ENCODE measurements around the gene GPC5. TPM values are rescaled to one million over a fixed set of nuclear protein-coding genes. Genes with fewer than 3 reads are reported as not detected.

Gene GPC5
- total RNA-seq, 2 experiments from 2014 or later = not detected

DNA sequence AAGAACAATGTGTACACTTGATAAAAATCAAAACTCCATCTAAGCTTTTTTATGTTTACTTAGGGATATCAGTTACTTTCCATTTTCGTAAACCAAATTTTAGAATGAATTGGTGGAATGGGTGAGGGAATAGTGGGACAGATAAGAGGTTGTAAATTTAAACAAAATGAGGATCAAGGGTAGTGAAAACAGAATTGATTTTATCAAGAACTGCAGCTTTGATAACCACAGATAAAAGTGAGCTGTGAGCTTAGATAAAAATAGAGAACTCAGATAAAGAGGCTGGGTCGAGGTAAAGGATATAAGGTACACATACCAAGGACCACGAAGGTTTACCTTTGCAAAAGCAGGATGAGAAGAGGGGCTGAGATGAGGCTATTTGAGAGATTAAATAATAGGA, 1015.0 kb downstream of the GPC5 start:
- ATAC-seq = no peak
- CTCF ChIA-PET = no interaction called here

DNA sequence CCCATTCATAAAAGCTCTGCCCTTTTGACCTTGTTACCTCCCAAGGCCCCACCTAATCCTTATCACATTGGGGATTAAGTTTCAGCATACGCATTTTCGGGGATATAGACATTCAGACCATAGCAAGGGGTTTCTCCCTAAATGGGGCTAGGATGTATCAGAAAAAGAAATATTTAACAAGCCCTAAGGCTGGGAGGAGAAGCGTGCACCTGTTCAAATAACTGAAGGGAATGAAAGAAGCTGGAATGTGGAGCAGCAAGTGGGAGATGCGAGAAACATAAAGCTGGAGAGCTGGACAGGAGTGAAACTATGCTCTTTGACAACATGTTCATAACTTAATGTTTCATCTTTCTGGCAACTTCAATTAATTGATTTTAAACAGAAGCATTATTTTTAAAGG, 1016.4 kb downstream of the GPC5 start:
- no peaks in the 10 kb centered on the region for H3K27me3 Mint-ChIP-seq
- H3K9me3 Mint-ChIP-seq (ENCODE audit: low read depth) = peaks cover 5% of the 10 kb centered on the region
- no peak overlapping the region for H3K27ac Mint-ChIP-seq
- no peaks in the 10 kb centered on the region for H3K4me1 Mint-ChIP-seq
- H3K36me3 Mint-ChIP-seq = no peaks in the 10 kb centered on the region
- CTCF ChIA-PET = no interaction called here
- DNase-seq (no peak), ATAC-seq (no peak)
- no peak overlapping the region for H3K4me3 Mint-ChIP-seq

More for the DNA sequence above, 1015.0 kb downstream of the GPC5 start:
- no peak overlapping the region for H3K4me3 Mint-ChIP-seq
- no peak for DNase-seq
- H3K9me3 Mint-ChIP-seq (ENCODE audit: low read depth) = peaks cover 5% of the 10 kb centered on the region
- H3K36me3 Mint-ChIP-seq = no peaks in the 10 kb centered on the region
- H3K27me3 Mint-ChIP-seq = no peaks in the 10 kb centered on the region
- H3K4me1 Mint-ChIP-seq = no peaks in the 10 kb centered on the region
- H3K27ac Mint-ChIP-seq = no peak overlapping the region

DNA sequence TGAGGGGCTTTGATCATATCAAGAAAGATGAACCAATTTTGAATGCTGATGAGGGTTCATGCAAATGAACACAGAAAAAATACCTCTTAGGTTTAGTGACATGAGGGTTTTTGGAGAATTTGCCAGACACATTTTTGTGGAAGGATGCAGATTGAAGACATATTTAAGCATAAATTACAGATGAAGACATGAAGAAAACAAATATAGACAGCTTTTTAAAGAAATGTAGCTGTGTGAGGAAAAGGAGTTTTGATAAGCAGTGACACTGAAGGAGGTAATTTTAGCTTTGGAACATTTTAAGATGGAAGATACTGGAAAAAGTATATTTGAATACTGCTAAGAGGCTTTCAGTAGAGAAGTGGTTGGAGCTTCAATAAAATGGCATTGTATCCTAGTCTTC, 1017.4 kb downstream of the GPC5 start:
- Mint-ChIP-seq H3K4me3 (no peak overlapping the region), H3K27ac (no peak overlapping the region), H3K27me3 (no peaks in the 10 kb centered on the region), H3K36me3 (no peaks in the 10 kb centered on the region), H3K4me1 (no peaks in the 10 kb centered on the region), H3K9me3 (ENCODE audit: low read depth) (peaks cover 5% of the 10 kb centered on the region)
- CTCF ChIA-PET = no interaction called here
- DNase-seq (no peak), ATAC-seq (no peak)

DNA sequence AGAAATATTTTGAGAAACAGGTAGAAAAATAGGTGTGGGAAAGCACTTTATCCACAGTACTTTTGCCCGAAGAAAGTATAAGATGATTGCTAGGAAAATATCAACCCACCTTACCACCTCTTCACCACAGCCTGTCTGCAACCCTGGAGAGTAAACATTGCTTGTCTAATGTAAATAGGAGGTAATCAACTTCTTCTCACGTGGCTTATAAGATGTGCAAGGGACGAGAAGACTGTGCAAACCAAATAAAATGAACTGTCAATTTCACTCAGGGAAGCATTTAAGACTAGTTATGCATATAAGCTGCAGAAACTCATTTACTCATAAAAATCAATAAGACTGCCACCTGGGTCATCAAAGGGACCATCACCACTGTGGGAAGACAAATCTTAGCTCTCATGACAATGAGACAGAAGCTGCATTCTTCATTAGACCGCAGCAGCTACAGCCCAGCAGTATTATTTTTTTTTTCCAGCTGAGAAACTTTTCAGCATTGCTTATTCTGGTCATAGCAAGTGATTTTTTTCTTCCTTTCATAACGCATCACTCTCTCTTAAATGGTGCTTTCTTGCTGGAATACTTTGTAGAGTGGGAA, 1020.5 kb downstream of the GPC5 start:
- CTCF ChIA-PET = no interaction called here
- ATAC-seq = no peak
- DNase-seq = no peak
- Mint-ChIP-seq H3K27me3 (no peaks in the 10 kb centered on the region), H3K9me3 (ENCODE audit: low read depth) (peaks cover 12% of the 10 kb centered on the region), H3K27ac (no peak overlapping the region), H3K4me1 (no peaks in the 10 kb centered on the region), H3K36me3 (no peaks in the 10 kb centered on the region), H3K4me3 (no peak overlapping the region)

DNA sequence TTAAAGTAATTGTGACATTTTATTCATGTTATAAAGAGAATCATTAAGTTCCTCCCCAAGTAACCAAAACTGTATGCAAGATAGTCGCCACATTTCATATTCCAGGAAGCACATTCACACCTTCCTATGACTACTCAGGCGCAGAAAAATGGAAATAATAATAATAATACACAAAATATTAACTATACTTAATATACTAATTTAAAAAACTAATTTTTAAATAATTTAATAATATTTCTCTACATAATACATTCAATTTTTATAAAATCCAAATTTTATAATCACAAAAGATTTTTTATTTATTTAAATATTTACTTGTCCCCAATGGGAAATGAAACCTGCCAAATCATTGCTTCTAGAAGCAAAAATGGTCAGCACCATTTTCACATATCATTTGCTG, 1030.8 kb downstream of the GPC5 start:
- H3K27me3 Mint-ChIP-seq = no peaks in the 10 kb centered on the region
- CTCF ChIA-PET = no interaction called here
- H3K27ac Mint-ChIP-seq = no peak overlapping the region
- H3K36me3 Mint-ChIP-seq = no peaks in the 10 kb centered on the region
- H3K4me3 Mint-ChIP-seq = no peak overlapping the region
- no peak for DNase-seq
- no peak for ATAC-seq
- peaks cover 6% of the 10 kb centered on the region for H3K9me3 Mint-ChIP-seq (ENCODE audit: low read depth)
- H3K4me1 Mint-ChIP-seq = no peaks in the 10 kb centered on the region

DNA sequence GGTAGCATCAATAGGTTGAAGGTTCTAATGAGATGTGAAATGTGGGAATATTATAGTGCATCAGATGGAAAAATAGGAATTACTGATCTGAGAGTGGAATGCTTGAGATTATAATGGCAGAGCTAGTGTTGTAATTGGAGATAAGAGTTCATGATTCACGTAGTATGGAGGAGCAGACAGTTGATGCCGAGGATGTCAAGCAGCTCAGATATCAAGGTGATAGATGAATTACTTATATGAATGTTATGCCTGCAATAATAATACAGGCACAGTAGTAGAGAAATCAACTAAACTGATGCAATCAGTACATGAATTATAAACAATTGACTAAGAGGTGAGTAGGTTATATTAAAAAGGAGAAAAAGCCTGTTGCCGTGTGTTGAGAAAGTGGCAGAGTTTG, 1035.0 kb downstream of the GPC5 start:
- ATAC-seq (no peak), DNase-seq (no peak)
- H3K9me3 Mint-ChIP-seq (ENCODE audit: low read depth) = peaks cover 7% of the 10 kb centered on the region
- H3K27me3 Mint-ChIP-seq = no peaks in the 10 kb centered on the region
- no peak overlapping the region for H3K4me3 Mint-ChIP-seq
- H3K27ac Mint-ChIP-seq = no peak overlapping the region
- H3K4me1 Mint-ChIP-seq = no peaks in the 10 kb centered on the region
- CTCF ChIA-PET = no interaction called here
- H3K36me3 Mint-ChIP-seq = no peaks in the 10 kb centered on the region

DNA sequence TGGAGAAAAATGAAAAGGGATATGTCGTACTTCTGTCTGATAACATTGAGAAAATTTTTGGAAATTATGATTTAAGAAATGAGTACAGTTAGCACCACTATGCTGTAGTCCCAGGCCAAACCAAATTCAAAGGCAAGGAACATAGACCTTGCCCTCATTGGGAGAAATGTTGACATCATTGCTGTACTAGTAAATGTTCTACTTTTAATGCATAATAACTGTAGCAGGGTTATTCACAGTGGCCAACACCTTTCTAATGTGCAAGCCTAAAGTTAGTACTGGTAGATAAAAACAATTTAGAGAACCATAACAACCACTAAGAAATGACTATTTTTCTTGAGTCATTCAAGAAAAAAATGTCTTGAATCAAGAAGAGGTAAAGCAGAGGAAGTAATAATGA, 1035.5 kb downstream of the GPC5 start:
- Mint-ChIP-seq H3K27me3 (no peaks in the 10 kb centered on the region), H3K36me3 (no peaks in the 10 kb centered on the region), H3K4me3 (no peak overlapping the region), H3K27ac (no peak overlapping the region), H3K4me1 (no peaks in the 10 kb centered on the region), H3K9me3 (ENCODE audit: low read depth) (peaks cover 10% of the 10 kb centered on the region)
- no peak for DNase-seq
- ATAC-seq = no peak
- CTCF ChIA-PET = no interaction called here

DNA sequence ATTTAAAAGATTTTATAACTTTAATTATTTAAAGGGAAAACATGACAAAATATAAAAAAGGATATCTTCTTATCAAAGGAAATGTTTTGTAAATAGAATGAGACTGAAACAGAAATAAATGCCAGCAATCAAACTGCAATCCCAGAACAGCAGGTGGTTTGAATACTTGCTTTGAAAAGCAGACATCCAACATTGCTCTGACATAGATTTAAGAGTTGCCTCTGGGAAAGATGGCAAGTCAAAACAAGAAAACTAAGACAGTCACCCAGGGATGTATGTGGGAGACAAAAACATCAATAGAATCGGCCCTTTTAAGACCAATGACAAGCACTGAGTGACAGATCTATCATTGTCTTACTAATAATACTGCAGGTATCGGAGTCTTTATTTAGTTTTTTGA, 1038.5 kb downstream of the GPC5 start:
- no peak overlapping the region for H3K4me3 Mint-ChIP-seq
- CTCF ChIA-PET = no interaction called here
- no peak for DNase-seq
- no peaks in the 10 kb centered on the region for H3K36me3 Mint-ChIP-seq
- ATAC-seq = no peak
- no peak overlapping the region for H3K27ac Mint-ChIP-seq
- no peaks in the 10 kb centered on the region for H3K27me3 Mint-ChIP-seq
- H3K9me3 Mint-ChIP-seq (ENCODE audit: low read depth) = peaks cover 8% of the 10 kb centered on the region
- H3K4me1 Mint-ChIP-seq = no peaks in the 10 kb centered on the region

DNA sequence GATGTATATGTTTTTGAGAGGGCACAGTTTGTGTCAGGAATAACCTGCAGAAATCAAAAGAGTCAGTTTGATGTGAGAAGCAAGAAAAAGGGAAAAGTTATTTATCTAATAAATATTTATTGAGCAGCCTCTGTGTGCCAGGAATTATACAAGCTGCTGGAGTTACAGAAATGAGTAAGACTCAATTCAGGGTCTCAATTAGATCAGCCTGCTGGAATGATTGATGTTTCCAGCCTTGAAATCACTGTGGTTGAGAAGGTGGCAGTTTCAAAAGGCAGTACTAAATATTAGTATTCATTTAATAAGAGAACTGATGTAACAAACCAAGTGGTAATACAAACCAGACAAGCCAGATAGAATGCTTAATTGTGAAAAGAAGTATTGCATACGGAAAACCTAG, 1045.8 kb downstream of the GPC5 start:
- Mint-ChIP-seq H3K27me3 (no peaks in the 10 kb centered on the region), H3K4me1 (no peaks in the 10 kb centered on the region), H3K4me3 (no peak overlapping the region), H3K9me3 (ENCODE audit: low read depth) (peaks cover 6% of the 10 kb centered on the region), H3K27ac (no peak overlapping the region), H3K36me3 (no peaks in the 10 kb centered on the region)
- CTCF ChIA-PET = no interaction called here
- ATAC-seq (no peak), DNase-seq (no peak)

DNA sequence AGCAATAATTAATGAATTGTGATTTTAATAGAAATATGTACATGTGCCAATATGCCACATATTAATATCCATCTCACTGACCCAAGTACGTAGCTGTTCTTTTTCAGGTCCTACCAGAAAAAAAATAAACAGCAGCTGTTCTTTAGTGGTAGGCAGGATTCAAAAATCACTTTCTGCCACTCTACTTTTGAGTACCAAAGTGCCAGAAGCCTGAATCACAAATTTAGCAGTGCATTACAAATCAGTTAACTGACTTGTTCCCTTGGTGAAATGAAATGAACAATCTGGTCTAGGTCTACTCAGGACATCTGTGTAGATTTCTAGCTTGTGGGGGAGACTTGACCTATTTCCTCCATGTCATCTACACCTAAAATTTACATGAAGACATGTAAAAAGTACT, 1052.6 kb downstream of the GPC5 start:
- Mint-ChIP-seq H3K4me1 (no peaks in the 10 kb centered on the region), H3K9me3 (ENCODE audit: low read depth) (peaks cover 3% of the 10 kb centered on the region), H3K27ac (no peak overlapping the region), H3K4me3 (no peak overlapping the region), H3K36me3 (no peaks in the 10 kb centered on the region), H3K27me3 (no peaks in the 10 kb centered on the region)
- CTCF ChIA-PET = no interaction called here
- DNase-seq = no peak
- ATAC-seq = no peak

DNA sequence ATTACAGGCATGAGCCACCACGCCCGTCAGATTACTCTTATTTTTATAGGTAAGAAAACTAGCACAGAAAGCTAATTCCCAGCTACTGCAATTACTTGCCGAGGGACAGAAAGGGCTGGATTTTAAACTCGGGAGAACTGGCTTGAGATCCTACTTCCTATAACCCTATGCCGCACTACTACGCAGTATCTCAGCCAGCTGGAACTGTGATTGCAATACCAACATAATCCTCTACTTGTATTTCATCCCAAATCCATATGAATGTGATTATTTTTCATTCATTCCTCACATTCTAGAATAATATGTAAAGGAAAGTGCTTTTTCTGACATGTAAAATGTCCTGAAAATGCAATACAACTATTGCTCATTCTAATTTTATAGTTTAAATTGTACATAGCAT, 1054.4 kb downstream of the GPC5 start:
- Mint-ChIP-seq H3K27ac (no peak overlapping the region), H3K4me1 (no peaks in the 10 kb centered on the region), H3K9me3 (ENCODE audit: low read depth) (peaks cover 3% of the 10 kb centered on the region), H3K4me3 (no peak overlapping the region), H3K36me3 (no peaks in the 10 kb centered on the region), H3K27me3 (no peaks in the 10 kb centered on the region)
- no peak for DNase-seq
- no peak for ATAC-seq
- CTCF ChIA-PET = no interaction called here

DNA sequence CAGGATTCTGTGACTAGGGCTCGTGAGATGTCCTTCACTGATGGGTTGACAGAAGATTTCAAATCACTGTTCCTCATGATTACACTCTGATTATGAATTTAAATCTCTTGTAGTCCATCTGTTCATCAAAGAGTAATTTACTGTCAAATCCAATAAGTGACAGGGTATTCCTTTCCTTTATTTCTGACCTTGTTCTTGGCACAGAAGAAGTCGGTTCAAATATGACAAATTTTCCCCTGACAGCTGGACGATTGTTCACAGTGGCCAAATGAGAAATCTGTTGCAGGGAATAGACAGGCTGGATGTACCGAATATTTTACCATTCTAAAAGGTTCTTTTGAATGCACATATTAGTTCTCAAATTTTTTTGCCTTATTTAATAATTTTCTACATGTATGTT, 1060.9 kb downstream of the GPC5 start:
- no peak for DNase-seq
- no peak for ATAC-seq
- H3K36me3 Mint-ChIP-seq = no peaks in the 10 kb centered on the region
- CTCF ChIA-PET = no interaction called here
- peaks cover 3% of the 10 kb centered on the region for H3K9me3 Mint-ChIP-seq (ENCODE audit: low read depth)
- no peaks in the 10 kb centered on the region for H3K27me3 Mint-ChIP-seq
- H3K4me1 Mint-ChIP-seq = no peaks in the 10 kb centered on the region
- H3K27ac Mint-ChIP-seq = no peak overlapping the region
- no peak overlapping the region for H3K4me3 Mint-ChIP-seq

DNA sequence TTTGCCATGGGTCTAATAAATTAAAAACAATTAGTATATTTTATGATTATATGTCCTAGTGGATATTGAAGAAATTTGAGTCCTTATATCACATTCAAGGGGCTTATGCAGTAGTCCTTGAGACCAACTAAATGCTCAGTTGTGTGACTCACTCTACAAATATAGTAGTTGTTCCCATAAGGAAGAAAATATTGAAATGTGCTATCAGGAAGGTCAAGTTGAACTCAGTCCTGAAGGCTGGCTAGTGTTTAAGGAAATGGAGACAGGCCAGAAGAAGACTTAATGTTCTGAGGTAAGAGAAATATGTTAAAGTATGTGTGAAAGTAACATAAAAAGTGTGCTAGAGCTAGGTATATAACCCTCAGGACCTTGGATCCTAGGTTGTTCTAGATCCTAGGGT, 1062.1 kb downstream of the GPC5 start:
- H3K36me3 Mint-ChIP-seq = no peaks in the 10 kb centered on the region
- H3K27me3 Mint-ChIP-seq = no peaks in the 10 kb centered on the region
- peaks cover 3% of the 10 kb centered on the region for H3K9me3 Mint-ChIP-seq (ENCODE audit: low read depth)
- no peak overlapping the region for H3K27ac Mint-ChIP-seq
- ATAC-seq (no peak), DNase-seq (no peak)
- H3K4me3 Mint-ChIP-seq = no peak overlapping the region
- H3K4me1 Mint-ChIP-seq = no peaks in the 10 kb centered on the region
- CTCF ChIA-PET = no interaction called here

DNA sequence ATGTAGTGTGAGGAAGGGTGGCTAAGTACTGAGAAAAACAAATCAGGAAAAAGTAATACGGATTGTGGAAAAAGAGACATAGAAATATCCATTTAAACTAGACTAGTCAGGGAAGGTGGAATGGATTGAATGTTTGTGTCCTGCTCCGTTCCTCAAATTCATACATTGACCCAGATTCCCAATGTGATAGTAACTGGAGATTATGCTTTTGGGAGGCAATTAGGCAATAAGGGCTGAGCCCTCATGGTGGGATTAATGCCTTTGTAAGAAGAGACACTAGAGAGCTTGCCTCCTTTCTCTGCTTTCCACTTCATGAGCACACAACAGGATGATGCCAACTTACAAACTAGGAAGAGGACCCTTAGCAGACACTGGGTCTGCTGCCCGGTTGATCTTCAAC, 1063.0 kb downstream of the GPC5 start:
- CTCF ChIA-PET = no interaction called here
- Mint-ChIP-seq H3K27me3 (no peaks in the 10 kb centered on the region), H3K4me1 (no peaks in the 10 kb centered on the region), H3K9me3 (ENCODE audit: low read depth) (peaks cover 3% of the 10 kb centered on the region), H3K36me3 (no peaks in the 10 kb centered on the region), H3K4me3 (no peak overlapping the region), H3K27ac (no peak overlapping the region)
- DNase-seq (no peak), ATAC-seq (no peak)

DNA sequence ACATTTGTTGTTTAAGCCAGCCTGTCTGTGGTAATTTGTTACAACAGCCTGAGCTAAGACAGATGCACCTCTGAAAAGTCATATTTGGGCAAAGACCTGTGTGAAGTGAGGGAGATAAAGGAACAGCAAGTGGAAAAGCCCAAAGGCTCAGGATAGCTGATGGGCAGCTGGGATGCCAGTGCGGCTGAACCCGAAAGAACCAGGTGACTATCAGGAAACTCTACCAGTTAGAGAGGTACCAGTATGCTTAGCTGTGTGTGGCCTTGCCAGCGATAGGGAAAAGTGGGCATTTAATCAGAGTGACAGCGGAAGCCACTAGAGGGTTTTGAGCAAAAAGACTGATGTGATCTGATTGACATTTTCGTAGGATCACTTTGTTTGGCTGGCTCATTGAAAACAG, 1063.4 kb downstream of the GPC5 start:
- CTCF ChIA-PET = no interaction called here
- Mint-ChIP-seq H3K36me3 (no peaks in the 10 kb centered on the region), H3K9me3 (ENCODE audit: low read depth) (peaks cover 3% of the 10 kb centered on the region), H3K27me3 (no peaks in the 10 kb centered on the region), H3K27ac (no peak overlapping the region), H3K4me3 (no peak overlapping the region), H3K4me1 (no peaks in the 10 kb centered on the region)
- DNase-seq (no peak), ATAC-seq (no peak)
